OCI-LY3 (cell line): ENCODE data around the gene MTMR3.

Source experiments
- EZH2phosphoT487 ChIP-seq: fragments of 200-600 bp; shearing (Covaris generic); IDR thresholded peaks from 2 replicates; pipeline ENCODE4 v1.6.1; 2018; ENCODE audit warnings: antibody characterized with exemption, mixed run types, low read depth
- TF ChIP-seq, protein P1 (sequence below): fragments of 200-600, 300-600 bp; sonication (generic); IDR thresholded peaks from 2 replicates; pipeline ENCODE4 v1.5.1; 2014; ENCODE audit warnings: antibody characterized with exemption, low read length, low read depth

DNA sequence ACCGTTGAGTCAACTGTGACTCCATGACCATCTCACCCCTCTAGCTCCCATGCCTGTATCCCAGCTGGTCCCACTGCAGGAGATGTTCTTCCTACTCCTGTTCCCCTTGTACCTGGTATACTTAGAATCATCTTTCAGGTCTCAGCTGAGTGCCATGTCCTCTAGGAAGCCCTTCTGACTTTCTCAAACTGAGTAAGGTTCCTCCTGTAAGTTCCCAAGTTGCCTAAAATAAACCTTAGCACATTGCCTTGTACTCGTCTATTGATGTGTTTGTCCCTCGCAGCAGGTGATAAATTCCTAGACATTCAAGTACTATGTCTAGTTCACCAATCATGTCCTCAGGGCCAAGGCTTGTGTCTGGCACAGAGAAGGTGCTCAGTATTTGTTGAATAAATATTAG is 26.5 kb upstream of the MTMR3 start:
- TF ChIP-seq, protein P1, sequence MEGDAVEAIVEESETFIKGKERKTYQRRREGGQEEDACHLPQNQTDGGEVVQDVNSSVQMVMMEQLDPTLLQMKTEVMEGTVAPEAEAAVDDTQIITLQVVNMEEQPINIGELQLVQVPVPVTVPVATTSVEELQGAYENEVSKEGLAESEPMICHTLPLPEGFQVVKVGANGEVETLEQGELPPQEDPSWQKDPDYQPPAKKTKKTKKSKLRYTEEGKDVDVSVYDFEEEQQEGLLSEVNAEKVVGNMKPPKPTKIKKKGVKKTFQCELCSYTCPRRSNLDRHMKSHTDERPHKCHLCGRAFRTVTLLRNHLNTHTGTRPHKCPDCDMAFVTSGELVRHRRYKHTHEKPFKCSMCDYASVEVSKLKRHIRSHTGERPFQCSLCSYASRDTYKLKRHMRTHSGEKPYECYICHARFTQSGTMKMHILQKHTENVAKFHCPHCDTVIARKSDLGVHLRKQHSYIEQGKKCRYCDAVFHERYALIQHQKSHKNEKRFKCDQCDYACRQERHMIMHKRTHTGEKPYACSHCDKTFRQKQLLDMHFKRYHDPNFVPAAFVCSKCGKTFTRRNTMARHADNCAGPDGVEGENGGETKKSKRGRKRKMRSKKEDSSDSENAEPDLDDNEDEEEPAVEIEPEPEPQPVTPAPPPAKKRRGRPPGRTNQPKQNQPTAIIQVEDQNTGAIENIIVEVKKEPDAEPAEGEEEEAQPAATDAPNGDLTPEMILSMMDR: no peak
- no peak for TF ChIP-seq EZH2phosphoT487
